ENCODE results near the gene CAMK2A. TPM values are rescaled to one million over a fixed set of nuclear protein-coding genes. Genes with fewer than 3 reads are reported as not detected.

Gene CAMK2A
- polyA plus RNA-seq, 1 donor (not counting 4 experiments of a cell fraction or from before 2014, with no cell fraction given), result 0.05 TPM

DNA sequence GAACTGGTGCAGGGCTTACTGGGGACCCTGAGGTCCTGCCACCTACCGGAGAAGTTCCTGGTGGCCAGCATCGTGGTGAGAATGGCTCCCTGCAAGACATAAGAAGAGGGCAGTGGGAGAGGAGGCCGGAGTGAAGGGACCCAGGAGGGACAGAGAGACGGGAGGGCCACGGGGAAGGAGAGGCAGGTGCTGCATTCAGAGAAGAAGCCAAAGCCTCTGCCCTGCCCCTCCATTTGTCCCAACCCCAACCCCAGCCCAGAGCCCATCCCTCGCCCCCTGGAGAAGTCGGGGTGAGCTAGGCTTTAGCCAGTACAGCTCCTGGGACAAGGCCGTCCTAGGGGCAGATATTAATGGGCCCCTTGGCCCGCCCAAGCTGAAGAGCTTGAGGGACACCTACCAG, 41.8 kb downstream of the CAMK2A start:
- DNase-seq (ENCODE audit: low read depth, low spot score) (no peak), FAIRE-seq (no peak)
- TF ChIP-seq EZH2 (IDR thresholded peaks at IDR 0.05; ENCODE audit: low read length), result no peak
- TF ChIP-seq, protein P1, sequence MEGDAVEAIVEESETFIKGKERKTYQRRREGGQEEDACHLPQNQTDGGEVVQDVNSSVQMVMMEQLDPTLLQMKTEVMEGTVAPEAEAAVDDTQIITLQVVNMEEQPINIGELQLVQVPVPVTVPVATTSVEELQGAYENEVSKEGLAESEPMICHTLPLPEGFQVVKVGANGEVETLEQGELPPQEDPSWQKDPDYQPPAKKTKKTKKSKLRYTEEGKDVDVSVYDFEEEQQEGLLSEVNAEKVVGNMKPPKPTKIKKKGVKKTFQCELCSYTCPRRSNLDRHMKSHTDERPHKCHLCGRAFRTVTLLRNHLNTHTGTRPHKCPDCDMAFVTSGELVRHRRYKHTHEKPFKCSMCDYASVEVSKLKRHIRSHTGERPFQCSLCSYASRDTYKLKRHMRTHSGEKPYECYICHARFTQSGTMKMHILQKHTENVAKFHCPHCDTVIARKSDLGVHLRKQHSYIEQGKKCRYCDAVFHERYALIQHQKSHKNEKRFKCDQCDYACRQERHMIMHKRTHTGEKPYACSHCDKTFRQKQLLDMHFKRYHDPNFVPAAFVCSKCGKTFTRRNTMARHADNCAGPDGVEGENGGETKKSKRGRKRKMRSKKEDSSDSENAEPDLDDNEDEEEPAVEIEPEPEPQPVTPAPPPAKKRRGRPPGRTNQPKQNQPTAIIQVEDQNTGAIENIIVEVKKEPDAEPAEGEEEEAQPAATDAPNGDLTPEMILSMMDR (optimal IDR thresholded peaks at IDR 0.05 in 1 of 3, IDR thresholded peaks at IDR 0.05 in 1 of 3, conservative IDR thresholded peaks at IDR 0.05 in 1 of 3; ENCODE audit: extremely low read depth in 1 of 3, insufficient read depth in 2 of 3, low read length in 3 of 3), result no peak
- dilution Hi-C loops (cut with MboI; ENCODE audit: extremely low pct_ligation_motif_present, low sequenced_read_pairs), result no loop called here
- Histone ChIP-seq H3K4me1 (ENCODE audit: control insufficient read depth, extremely low read depth, insufficient read depth, low read length) (no peaks in the 10 kb centered on the region), H4K20me1 (ENCODE audit: control insufficient read depth, extremely low read depth, insufficient read depth, low read length) (no peaks in the 10 kb centered on the region), H3K79me2 (ENCODE audit: control insufficient read depth, insufficient read depth, low read length) (no peaks in the 10 kb centered on the region), H3K4me3 (ENCODE audit: control insufficient read depth in 2 of 3, extremely low read depth in 1 of 3, insufficient read depth in 2 of 3, low read depth in 1 of 3, low read length in 3 of 3) (no peak overlapping the region), H3K27ac (ENCODE audit: control insufficient read depth, insufficient read depth, low read length) (no peak overlapping the region), H3K27me3 (ENCODE audit: control insufficient read depth, extremely low read depth, insufficient read depth, low read length) (peaks cover 6% of the 10 kb centered on the region), H3K9me3 (ENCODE audit: control insufficient read depth, low read depth, low read length) (no peaks in the 10 kb centered on the region), H2AFZ (ENCODE audit: control insufficient read depth, low read length) (no peak overlapping the region), H3K9ac (ENCODE audit: control insufficient read depth, extremely low read depth, insufficient read depth, low read length) (no peak overlapping the region), H3K36me3 (ENCODE audit: control insufficient read depth in 2 of 2, extremely low read depth in 1 of 2, insufficient read depth in 2 of 2, low read length in 2 of 2) (no peaks in the 10 kb centered on the region), H3K9me1 (ENCODE audit: control insufficient read depth, extremely low read depth, insufficient read depth, low read length) (no peaks in the 10 kb centered on the region), H3K4me2 (ENCODE audit: control insufficient read depth, extremely low read depth, insufficient read depth, low read depth, low read length) (no peak overlapping the region)

DNA sequence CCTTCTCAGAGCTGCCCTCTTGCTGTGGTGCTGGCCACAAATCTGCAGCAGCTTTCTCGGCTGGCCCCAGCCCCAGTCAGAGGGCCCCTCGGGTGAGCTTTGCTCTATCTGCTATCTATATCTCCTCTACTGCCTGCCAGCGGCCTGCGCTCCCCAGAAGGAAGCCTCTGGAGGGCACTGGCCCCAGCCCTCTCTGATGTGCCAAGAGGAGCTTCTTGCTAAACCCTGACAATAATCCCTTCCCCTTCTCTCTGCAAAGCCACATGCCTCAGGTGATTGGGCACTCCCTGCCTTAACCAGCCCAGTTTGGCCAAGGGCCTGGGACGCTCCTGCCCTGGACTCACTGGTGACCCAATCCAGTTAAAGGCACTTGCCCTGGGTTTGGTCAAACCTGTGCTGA, 42.7 kb downstream of the CAMK2A start:
- Histone ChIP-seq H3K79me2 (ENCODE audit: control insufficient read depth, insufficient read depth, low read length) (no peaks in the 10 kb centered on the region), H3K4me3 (ENCODE audit: control insufficient read depth in 2 of 3, extremely low read depth in 1 of 3, insufficient read depth in 2 of 3, low read depth in 1 of 3, low read length in 3 of 3) (no peak overlapping the region), H3K4me1 (ENCODE audit: control insufficient read depth, extremely low read depth, insufficient read depth, low read length) (no peaks in the 10 kb centered on the region), H3K36me3 (ENCODE audit: control insufficient read depth in 2 of 2, extremely low read depth in 1 of 2, insufficient read depth in 2 of 2, low read length in 2 of 2) (no peaks in the 10 kb centered on the region), H3K4me2 (ENCODE audit: control insufficient read depth, extremely low read depth, insufficient read depth, low read depth, low read length) (no peak overlapping the region), H4K20me1 (ENCODE audit: control insufficient read depth, extremely low read depth, insufficient read depth, low read length) (no peaks in the 10 kb centered on the region), H3K9me1 (ENCODE audit: control insufficient read depth, extremely low read depth, insufficient read depth, low read length) (no peaks in the 10 kb centered on the region), H3K9ac (ENCODE audit: control insufficient read depth, extremely low read depth, insufficient read depth, low read length) (no peak overlapping the region), H3K9me3 (ENCODE audit: control insufficient read depth, low read depth, low read length) (no peaks in the 10 kb centered on the region), H3K27me3 (ENCODE audit: control insufficient read depth, extremely low read depth, insufficient read depth, low read length) (peaks cover 6% of the 10 kb centered on the region), H2AFZ (ENCODE audit: control insufficient read depth, low read length) (no peak overlapping the region), H3K27ac (ENCODE audit: control insufficient read depth, insufficient read depth, low read length) (no peak overlapping the region)
- TF ChIP-seq, protein P1 (optimal IDR thresholded peaks at IDR 0.05 in 1 of 3, IDR thresholded peaks at IDR 0.05 in 1 of 3, conservative IDR thresholded peaks at IDR 0.05 in 1 of 3; ENCODE audit: extremely low read depth in 1 of 3, insufficient read depth in 2 of 3, low read length in 3 of 3), result no peak
- no peak for TF ChIP-seq EZH2 (IDR thresholded peaks at IDR 0.05; ENCODE audit: low read length)
- DNase-seq (ENCODE audit: low read depth, low spot score), result no peak
- FAIRE-seq, result no peak
- dilution Hi-C loops (cut with MboI; ENCODE audit: extremely low pct_ligation_motif_present, low sequenced_read_pairs), result no loop called here
